CD4-positive, alpha-beta T cell (primary cell): ENCODE measurements around the gene CCDC89. TPM values are rescaled to one million over a fixed set of nuclear protein-coding genes. Genes with fewer than 3 reads are reported as not detected.
A peak's percentile ranks its signal among the peaks of the same experiment; 100 is the strongest.

ENCODE experiments used
- ATAC-seq: fragments of 200-7000 bp; cut with Tn5 transposase; one replicate; pipeline ENCODE4 v1.10.0; 2022; ENCODE audit warnings: mild to moderate bottlenecking; ENCODE audit not compliant: poor library complexity
- CTCF ChIA-PET: fragments of 350-600 bp; sonication (Branson Sonifier 250); formaldehyde crosslinking; loops from one replicate; lab custom pipeline; 2021; ENCODE audit warnings: antibody characterized with exemption, inconsistent platforms; lab: Charles Lee
- POLR2A ChIA-PET: fragments of 350-600 bp; sonication (Branson Sonifier 250); formaldehyde crosslinking; loops from one replicate; lab custom pipeline; 2021; ENCODE audit warnings: antibody characterized with exemption, inconsistent platforms; lab: Charles Lee
- DNase-seq, 14 experiments: peaks; one replicate each; pipeline ENCODE4 v3.0.0-alpha.2; 2013 to 2020; ENCODE audit warnings: mixed read lengths in 2 of 14
- H3K27ac ChIP-seq, 2 donors: one replicate each; pipeline versions ENCODE4 v1.5.1 to v1.7.0; 2013; ENCODE audit warnings: low read length in 2 of 2, low read depth in 1 of 2, mild to moderate bottlenecking in 1 of 2
- H3K27me3 ChIP-seq, 2 experiments: 1 replicate in 1 of 2; 2 replicates in 1 of 2; pipeline versions ENCODE4 v1.6.1 to v1.7.0; 2013; ENCODE audit warnings: low read length in 2 of 2, control low read depth in 1 of 2, mild to moderate bottlenecking in 1 of 2, moderate library complexity in 1 of 2; ENCODE audit not compliant: insufficient read depth in 2 of 2, control insufficient read depth in 1 of 2
- H3K36me3 ChIP-seq: one replicate; pipeline ENCODE4 v1.6.1; 2013; ENCODE audit warnings: low read length, control low read depth; ENCODE audit not compliant: insufficient read depth
- H3K4me1 ChIP-seq: one replicate; pipeline ENCODE4 v1.6.1; 2013; ENCODE audit warnings: low read length, control low read depth; ENCODE audit not compliant: insufficient read depth
- H3K4me3 ChIP-seq: one replicate; pipeline ENCODE4 v1.5.1; 2013; ENCODE audit warnings: mild to moderate bottlenecking, low read length, moderate library complexity
- H3K9me3 ChIP-seq, 2 experiments: 1 replicate in 1 of 2; 2 replicates in 1 of 2; pipeline versions ENCODE4 v1.6.1 to v1.7.0; 2013; ENCODE audit warnings: low read length in 2 of 2, mild to moderate bottlenecking in 2 of 2, control low read depth in 1 of 2, moderate library complexity in 1 of 2; ENCODE audit not compliant: control insufficient read depth in 1 of 2, insufficient read depth in 1 of 2
- H3K27ac Mint-ChIP-seq: one replicate; pipeline ENCODE4 v1.8.0; 2020; ENCODE audit warnings: mixed read lengths
- H3K27me3 Mint-ChIP-seq: one replicate; pipeline ENCODE4 v1.8.0; 2021; ENCODE audit warnings: mixed read lengths
- H3K36me3 Mint-ChIP-seq: one replicate; pipeline ENCODE4 v1.8.0; 2021; ENCODE audit warnings: low read depth, mixed read lengths
- H3K4me1 Mint-ChIP-seq: one replicate; pipeline ENCODE4 v1.8.0; 2021; ENCODE audit warnings: low read depth, mixed read lengths
- H3K4me3 Mint-ChIP-seq: one replicate; pipeline ENCODE4 v1.8.0; 2020; ENCODE audit warnings: mild to moderate bottlenecking, mixed read lengths
- H3K9me3 Mint-ChIP-seq: one replicate; pipeline ENCODE4 v1.8.0; 2020; ENCODE audit warnings: mixed read lengths
- CTCF ChIP-seq: fragments of 200-600 bp; IDR thresholded peaks from one replicate; pipeline ENCODE4 v1.8.0; 2022; ENCODE audit warnings: antibody characterized with exemption, mild to moderate bottlenecking
- intact Hi-C, 2 experiments: fragments of 100-400 bp; cut with DNase I in 1 of 2; cut with micrococcal nuclease in 1 of 2; formaldehyde crosslinking; loops; one replicate each; pipeline versions ENCODE4 v1.15.1 to v1.9.0; 2023 to 2025; cut with DNase I, micrococcal nuclease
- total RNA-seq, 174 experiments: library from RNA in 2 of 174; stranded (reverse) in 2 of 174; gene quantifications; one replicate each; pipeline ENCODE4 v1.2.3 and lab custom pipeline; 2021 to 2026

CCDC89 gene
- total RNA-seq, 2 experiments from 2014 or later = not detected

GRCh38 chr11:85664615-85665481, 21.1 kb downstream of the CCDC89 start, which contains the start of gene CREBZF:
Gene CREBZF (minus strand): TSS chr11:85665129. CDS start chr11:85664875, 254 bp downstream.
- Mint-ChIP-seq H3K4me3 (peak within 1 kb of the TSS; percentile 100), H3K27me3 (no peaks in the 10 kb centered on the region), H3K36me3 (peaks cover 48% of the 10 kb centered on the region), H3K9me3 (no peaks in the 10 kb centered on the region), H3K27ac (peak within 1 kb of the TSS; percentile 100), H3K4me1 (peaks cover 58% of the 10 kb centered on the region)
- Histone ChIP-seq H3K36me3 (peaks cover 16% of the 10 kb centered on the region), H3K27ac (peak within 1 kb of the TSS; percentile 97 to 99), H3K9me3 (no peaks in the 10 kb centered on the region), H3K27me3 (no peaks in the 10 kb centered on the region), H3K4me3 (peak within 1 kb of the TSS; percentile 94), H3K4me1 (peaks cover 14% of the 10 kb centered on the region)
- intact Hi-C loops = loop anchor here (1.0 to 10.0 kb wide), 10 partner anchors 18 to 640 kb away; partner anchors contain the start of genes EED (in 2 of the 2), PICALM (in 2 of the 2), HIKESHI (in 1 of the 2) and TMEM126A (in 1 of the 2)
- ATAC-seq (peak; percentile 62), DNase-seq (peak; percentile 86 to 95 (median 90))
- TF ChIP-seq CTCF = no peak
- CTCF ChIA-PET = interaction anchor here (1.1 to 2.9 kb wide), 5 partner anchors 15 to 190 kb away, joined by 3 to 13 read pairs (median 4); partner anchors contain the start of genes CCDC83, DLG2 and TMEM126A
- POLR2A ChIA-PET = interaction anchor here (0.6 to 9.3 kb wide), 31 partner anchors 10 to 637 kb away, joined by 3 to 136 read pairs (median 5); partner anchors contain the start of genes CCDC83, CCDC89, DLG2 and EED

GRCh38 chr11:85663753-85664614, 22.0 kb downstream of the CCDC89 start:
- Mint-ChIP-seq H3K4me3 (peak overlapping the region; percentile 100), H3K27me3 (no peaks in the 10 kb centered on the region), H3K36me3 (peaks cover 56% of the 10 kb centered on the region), H3K27ac (peak overlapping the region; percentile 100), H3K4me1 (peaks cover 66% of the 10 kb centered on the region), H3K9me3 (no peaks in the 10 kb centered on the region)
- no peaks in the 10 kb centered on the region for H3K27me3 ChIP-seq
- ATAC-seq (peak; percentile 85), DNase-seq (peak; percentile 85 to 96 (median 88))
- H3K27ac ChIP-seq = peak overlapping the region; percentile 97 to 99
- H3K4me1 ChIP-seq = peaks cover 14% of the 10 kb centered on the region
- CTCF ChIA-PET = interaction anchor here (1.1 to 2.9 kb wide), 5 partner anchors 14 to 191 kb away, joined by 3 to 13 read pairs (median 4); partner anchors contain the start of genes CCDC83, DLG2 and TMEM126A
- H3K36me3 ChIP-seq = peaks cover 24% of the 10 kb centered on the region
- intact Hi-C loops = loop anchor here (1.0 to 10.0 kb wide), 10 partner anchors 15 to 641 kb away; partner anchors contain the start of genes EED (in 2 of the 2), PICALM (in 2 of the 2), HIKESHI (in 1 of the 2) and TMEM126A (in 1 of the 2)
- H3K4me3 ChIP-seq = peak overlapping the region; percentile 94
- TF ChIP-seq CTCF = peak; percentile 71
- no peaks in the 10 kb centered on the region for H3K9me3 ChIP-seq
- POLR2A ChIA-PET = interaction anchor here (0.6 to 9.3 kb wide), 16 partner anchors 11 to 581 kb away, joined by 3 to 136 read pairs (median 6); partner anchors contain the start of genes DLG2, EED, SYTL2 and TMEM126A
